HG03342 (cell line): ENCODE results near the gene FEZ2.
"Not testable (repeated sequence)": the region's sequence is repeated elsewhere in the genome, so short reads cannot be mapped to it uniquely, and the experiment has no call there.

ENCODE experiments used
- ATAC-seq: cut with Tn5 transposase; IDR thresholded peaks from one replicate; pipeline ENCODE4 v1.9.1; 2021; ENCODE audit warnings: mild to moderate bottlenecking, moderate library complexity; ENCODE audit not compliant: unreplicated experiment

The FEZ2 gene, protein sequence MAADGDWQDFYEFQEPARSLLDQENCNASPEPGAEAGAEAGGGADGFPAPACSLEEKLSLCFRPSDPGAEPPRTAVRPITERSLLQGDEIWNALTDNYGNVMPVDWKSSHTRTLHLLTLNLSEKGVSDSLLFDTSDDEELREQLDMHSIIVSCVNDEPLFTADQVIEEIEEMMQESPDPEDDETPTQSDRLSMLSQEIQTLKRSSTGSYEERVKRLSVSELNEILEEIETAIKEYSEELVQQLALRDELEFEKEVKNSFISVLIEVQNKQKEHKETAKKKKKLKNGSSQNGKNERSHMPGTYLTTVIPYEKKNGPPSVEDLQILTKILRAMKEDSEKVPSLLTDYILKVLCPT

GRCh38 chr2:36597532-36598377 lies at the start of gene FEZ2:
FEZ2 (minus strand) TSS chr2:36598168; CDS start chr2:36598142, 26 bp downstream.
- peak; percentile 99 for ATAC-seq

DNA sequence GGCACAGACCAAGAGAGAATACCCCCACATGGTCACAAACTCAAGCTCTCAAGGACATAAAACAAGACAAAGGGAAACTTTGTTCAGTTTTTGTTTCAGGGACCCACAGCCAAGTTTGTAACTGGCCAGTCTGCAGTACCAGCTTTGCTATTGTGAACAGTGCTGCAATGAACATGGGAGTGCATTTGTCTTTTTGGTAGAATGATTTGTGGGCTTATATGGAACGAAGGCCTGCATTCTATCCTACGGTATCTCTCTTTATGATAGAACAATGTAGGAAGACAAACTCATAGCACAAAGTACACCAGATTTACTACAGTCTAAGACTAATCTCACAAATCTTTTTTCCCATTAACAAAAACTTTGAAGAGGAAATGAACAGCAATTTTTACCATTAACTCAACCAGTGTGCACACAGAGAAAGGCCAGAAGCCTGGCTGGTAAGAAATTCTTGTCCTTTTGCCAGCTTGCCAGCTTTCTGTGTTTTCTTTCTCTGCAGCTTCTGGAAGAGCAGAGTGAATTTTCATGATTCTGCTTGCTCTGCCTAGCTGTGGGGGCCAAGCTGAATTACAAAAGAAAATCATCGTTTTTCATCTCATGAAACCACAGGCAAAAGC lies 37.1 kb upstream of the FEZ2 start:
- no peak for ATAC-seq

- peak; percentile 53 for ATAC-seq
Observed at GRCh38 chr2:36633470-36634092, 35.6 kb upstream of the FEZ2 start.

GRCh38 chr2:36626756-36627155 lies 28.8 kb upstream of the FEZ2 start:
- no peak for ATAC-seq

DNA sequence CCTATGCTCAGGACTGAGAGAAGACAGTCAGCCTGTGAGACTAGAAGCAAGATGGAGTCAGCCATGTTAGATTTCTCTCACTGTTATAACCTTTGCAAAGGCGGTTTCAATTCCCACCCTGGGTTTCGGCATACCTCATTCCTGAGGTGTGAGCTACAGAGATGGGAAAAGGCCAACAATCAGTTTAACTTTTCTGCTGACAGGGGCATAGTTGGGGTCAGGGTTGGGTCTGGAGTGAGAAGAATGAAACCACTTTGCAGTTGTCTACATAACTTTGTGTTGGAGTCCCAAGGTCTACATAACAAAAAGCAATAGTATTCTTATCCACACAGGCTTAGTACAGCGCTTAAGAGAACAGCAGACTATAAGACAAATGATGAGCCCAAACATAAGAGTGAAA lies 28.1 kb upstream of the FEZ2 start:
- ATAC-seq, result no peak

DNA sequence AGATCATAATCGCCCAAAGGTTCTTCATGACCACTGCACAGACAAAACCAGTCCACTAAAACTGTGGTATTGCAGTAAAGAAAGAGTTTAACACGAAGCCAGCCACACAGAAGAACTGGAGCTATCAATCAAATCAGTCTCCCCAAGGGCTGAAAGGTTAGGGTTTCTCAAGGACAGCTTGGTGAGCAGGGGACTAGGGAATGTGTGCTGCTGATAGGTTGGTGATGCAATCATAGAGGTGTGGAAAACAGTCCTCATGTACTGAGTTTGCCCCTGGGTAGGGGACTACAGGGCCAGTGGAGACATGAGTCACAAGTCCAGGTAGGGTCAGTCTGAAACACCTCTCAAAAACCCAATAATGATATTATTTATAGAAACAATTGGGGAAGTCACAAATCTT lies 27.3 kb upstream of the FEZ2 start:
- no peak for ATAC-seq

DNA sequence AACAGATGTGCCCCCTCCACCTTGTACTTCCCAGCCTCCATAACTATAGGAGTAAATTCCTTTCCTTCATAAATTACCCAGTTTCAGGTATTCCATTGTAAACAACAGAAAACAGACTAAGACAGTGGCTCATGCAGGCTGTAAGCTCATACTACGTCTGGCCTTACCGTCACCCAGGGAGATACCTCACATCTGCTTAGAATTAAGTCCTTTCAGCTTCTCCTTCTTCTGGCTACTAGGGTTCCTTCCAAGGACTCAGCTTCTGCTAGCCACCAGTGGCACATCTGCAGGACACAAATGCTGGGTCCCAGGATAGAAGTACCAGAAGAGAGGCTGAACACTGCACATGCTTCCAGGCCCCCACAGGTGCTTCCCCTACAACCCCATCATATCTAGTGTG lies 22.4 kb upstream of the FEZ2 start:
- ATAC-seq, result no peak

DNA sequence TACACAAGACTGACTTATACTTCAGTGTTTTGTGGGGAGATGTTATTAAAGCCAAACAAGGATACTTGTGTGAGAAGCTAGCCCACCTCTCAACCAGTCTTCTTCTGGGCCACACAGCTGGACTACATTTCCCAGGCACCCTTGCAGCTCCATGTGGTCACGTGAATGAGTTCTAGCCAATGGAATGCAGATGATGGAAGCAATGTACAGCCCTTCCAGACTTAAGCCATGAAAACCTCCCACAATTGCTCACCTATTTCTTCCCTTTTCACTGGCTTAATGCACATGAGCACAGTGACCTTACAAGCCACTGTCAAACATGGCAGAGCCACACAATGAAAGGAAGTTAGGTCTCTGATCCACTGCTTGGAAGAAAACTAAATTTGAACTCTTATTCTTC lies 20.4 kb upstream of the FEZ2 start:
- ATAC-seq, result peak; percentile 100

DNA sequence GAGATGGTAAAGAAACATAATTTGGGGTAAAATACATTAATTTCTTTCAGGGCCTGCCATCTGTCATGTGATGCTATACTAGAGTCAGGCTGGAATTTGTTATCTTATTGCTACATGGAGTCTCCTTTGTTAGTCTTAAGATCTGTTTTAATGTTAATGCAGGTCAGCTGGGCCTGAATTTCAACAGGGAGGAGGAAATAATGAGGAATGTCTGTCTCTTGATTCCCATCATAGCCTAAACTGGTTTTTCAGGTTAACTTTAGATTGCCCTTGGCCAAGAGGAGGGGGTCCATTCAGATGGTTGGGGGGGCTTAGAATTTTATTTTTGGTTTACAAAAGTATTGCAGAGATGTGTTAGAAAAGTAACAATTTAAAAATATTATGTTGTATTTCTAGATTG lies 19.0 kb upstream of the FEZ2 start:
- ATAC-seq, result no peak

- no peak for ATAC-seq
Observed at GRCh38 chr2:36615222-36615621, 17.3 kb upstream of the FEZ2 start.

- ATAC-seq, result no peak
Observed at GRCh38 chr2:36613801-36614200, 15.8 kb upstream of the FEZ2 start.

DNA sequence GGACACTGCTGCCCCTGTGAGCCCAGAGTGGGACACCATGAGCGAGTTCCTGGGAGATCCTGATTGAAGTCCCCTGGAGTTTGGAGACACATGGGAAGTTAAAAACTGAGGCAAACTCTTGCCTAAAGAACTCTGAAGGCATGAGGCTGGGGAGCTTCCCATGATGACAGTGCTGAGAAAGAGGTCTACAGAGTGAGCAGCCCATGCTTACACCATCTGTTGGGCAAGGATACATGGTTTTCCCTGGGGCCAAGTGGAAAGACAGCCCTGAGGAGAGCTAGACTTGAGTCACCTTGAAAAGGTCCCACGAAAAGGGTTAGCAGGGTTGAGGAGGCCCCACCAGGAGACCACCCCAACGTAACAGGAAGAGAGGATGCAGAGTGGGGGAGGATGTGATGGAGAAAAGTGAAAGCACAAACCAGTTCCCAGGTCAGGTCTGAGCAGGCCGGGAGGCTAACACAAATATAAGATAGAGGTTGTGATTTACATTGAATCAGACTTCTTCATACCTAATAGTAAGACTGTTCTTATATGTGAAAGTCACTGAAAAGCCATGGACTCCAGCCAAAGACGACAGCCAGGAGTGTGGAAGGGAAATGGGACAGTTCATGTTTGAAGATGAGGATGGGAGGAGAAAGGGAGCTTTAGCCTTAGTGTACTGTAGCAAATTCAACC lies 13.5 kb upstream of the FEZ2 start:
- ATAC-seq, result no peak

DNA sequence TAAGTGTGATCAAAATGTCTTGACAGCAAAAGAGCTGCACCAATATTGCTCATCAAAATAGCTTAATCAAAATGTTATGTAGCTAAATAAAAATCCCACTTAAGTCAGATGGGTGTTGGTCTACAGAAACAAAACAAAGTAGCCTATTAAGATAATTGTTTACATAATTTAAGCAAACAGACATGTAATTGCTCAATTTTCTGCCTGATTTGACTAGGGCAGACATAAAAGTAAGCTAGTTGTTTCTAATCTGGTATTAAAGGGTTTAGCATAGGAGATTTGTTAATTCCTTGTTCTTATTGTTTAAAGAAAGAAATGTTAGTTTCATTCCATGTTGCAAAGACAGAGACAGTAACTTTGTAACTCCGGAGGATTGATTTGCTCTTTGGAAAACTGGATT lies 11.5 kb upstream of the FEZ2 start:
- ATAC-seq, result no peak

DNA sequence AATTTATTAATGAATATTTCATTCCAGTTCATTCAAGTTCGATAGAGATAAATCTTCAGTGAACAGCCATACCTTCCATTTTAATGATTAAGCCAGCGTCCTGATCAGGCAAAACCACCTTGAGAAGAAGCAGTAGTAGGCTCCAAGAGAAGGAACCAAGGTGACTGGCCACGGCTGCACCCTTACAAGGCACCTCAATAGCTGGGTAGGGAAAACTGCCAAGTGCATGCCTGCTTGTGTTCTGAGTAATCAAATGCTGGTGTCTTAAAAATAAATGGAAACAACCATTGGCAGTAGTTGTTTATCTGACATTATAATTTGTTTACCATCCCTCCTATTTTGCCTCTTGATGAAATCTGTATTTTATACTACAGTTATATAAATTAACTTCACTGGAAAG lies 10.0 kb upstream of the FEZ2 start:
- ATAC-seq, result no peak

DNA sequence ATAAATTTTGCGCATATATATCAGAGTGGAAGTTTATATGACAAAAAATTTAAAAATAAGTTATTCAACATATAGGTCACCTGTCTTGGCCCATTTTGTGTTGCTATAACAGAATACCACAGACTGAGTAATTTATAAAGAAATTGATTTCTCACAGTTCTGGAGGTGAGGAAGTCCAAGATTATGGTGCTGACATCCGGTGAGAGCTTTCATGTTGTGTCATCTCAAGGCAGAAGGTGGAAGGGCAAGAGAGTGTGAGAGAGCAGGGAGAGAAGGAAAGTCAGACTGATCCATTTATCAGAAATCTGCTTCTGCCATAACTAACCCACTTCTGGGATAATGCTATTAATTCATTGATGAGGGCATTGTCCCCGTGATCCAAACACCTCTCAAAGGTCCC lies 9.0 kb upstream of the FEZ2 start:
- no peak for ATAC-seq

GRCh38 chr2:36605273-36605672 lies 7.3 kb upstream of the FEZ2 start:
- ATAC-seq, result no peak

GRCh38 chr2:36603629-36604028 lies 5.7 kb upstream of the FEZ2 start:
- not testable (repeated sequence) for ATAC-seq

DNA sequence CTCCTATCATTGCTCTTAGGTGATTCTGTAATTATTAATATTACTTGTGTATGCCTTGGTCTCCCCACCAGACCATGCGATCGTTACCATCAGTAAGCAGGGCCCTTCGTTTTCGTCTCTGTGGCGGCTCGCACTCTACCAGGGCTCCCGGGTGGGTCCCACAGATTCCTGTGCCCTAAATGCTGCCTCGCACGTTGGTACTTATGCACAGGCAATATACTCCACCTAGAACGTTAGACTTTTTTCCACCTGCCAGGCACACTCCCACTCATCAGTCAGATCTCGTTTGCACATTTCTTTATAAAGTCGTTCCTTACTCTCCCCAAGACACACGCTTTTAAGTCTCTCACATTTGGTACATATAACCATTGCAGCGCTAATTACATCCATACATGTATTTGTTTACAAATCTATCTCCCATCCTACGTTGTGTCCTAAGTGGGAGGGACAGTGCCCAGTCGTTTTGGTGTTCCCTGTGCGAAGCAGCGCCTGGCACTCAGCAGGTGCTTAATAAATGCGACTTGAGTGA lies 901 bp downstream of the FEZ2 start:
- ATAC-seq, result no peak

DNA sequence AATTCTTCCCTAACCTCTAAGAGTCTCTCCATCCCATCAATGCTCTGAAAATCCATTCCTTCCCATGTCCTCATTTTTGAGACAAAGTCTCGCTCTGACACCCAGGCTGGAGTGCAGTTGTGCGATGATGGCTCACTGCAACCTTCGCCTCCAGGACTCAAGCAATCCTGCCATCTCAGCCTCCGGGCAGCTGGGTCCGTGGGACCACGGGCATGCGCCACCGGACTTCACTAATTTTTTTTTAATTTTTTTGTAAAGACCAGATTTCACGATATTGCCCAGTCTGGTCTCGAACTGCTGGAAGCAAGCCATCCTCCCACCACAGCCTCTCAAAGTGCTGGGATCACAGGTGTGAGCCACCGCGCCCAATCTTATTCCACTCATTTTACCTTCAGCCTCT lies 1.6 kb downstream of the FEZ2 start:
- no peak for ATAC-seq

- no peak for ATAC-seq
Observed at GRCh38 chr2:36594849-36595248, 3.1 kb downstream of the FEZ2 start.

DNA sequence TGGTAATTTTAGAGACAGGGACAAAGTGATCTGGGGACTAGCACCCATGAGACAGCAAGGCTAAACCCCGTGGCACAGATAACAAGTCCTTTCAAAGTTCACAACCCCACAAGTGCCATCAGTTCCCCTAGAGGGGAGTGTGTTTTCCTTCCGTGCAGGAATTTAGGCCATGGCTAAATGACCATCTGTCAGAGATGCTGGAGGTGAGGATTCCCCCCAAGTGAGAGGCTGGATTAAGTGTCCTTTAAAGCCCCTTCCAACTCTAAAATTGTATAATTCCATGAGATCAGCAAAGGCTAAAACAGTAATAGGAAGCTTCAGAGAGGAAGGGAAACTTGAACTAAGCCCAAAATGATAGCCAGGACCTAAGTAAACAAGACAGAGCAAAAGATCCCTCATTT lies 8.7 kb downstream of the FEZ2 start:
- no peak for ATAC-seq
